ENCODE data around the gene STC2.

The STC2 gene

DNA sequence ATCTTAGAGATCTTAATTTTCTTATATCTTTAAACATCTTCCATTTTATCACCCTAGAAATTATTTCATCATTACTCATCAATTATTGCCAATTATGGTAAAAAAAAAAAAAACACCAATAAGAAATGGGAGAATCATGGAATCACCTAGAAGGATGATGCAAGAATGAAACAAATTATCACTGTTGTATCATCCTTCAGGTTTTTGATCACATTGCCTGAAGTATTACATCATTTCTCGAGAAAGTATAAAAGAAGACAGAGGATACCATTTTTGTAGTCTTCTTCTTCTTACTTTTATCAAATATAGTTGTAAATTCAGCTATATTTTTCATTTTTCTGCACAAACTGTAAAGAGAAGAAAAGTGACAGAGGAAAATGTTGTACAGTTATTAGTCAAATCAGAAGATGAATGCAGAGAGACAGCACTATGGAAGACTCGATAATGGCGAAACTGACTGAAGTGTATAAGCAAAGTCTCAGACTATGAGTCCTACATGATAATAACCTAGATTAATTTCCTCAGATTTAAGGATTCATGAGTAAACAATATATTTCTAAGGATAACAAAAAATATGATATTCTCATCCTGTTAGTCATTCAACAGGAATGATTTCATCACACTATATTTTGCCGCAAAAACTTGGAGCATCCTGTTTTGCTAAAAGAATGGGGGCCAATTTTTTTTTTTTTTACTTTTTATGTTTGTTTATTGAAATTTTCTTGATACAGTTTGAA lies 5.9 kb upstream of the STC2 start:
- DNase-seq (ENCODE audit: extremely low read depth, low read depth) = no peak
- TF ChIP-seq, protein P1, sequence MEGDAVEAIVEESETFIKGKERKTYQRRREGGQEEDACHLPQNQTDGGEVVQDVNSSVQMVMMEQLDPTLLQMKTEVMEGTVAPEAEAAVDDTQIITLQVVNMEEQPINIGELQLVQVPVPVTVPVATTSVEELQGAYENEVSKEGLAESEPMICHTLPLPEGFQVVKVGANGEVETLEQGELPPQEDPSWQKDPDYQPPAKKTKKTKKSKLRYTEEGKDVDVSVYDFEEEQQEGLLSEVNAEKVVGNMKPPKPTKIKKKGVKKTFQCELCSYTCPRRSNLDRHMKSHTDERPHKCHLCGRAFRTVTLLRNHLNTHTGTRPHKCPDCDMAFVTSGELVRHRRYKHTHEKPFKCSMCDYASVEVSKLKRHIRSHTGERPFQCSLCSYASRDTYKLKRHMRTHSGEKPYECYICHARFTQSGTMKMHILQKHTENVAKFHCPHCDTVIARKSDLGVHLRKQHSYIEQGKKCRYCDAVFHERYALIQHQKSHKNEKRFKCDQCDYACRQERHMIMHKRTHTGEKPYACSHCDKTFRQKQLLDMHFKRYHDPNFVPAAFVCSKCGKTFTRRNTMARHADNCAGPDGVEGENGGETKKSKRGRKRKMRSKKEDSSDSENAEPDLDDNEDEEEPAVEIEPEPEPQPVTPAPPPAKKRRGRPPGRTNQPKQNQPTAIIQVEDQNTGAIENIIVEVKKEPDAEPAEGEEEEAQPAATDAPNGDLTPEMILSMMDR (IDR thresholded peaks at IDR 0.05; ENCODE audit: low read depth, low read length) = no peak

DNA sequence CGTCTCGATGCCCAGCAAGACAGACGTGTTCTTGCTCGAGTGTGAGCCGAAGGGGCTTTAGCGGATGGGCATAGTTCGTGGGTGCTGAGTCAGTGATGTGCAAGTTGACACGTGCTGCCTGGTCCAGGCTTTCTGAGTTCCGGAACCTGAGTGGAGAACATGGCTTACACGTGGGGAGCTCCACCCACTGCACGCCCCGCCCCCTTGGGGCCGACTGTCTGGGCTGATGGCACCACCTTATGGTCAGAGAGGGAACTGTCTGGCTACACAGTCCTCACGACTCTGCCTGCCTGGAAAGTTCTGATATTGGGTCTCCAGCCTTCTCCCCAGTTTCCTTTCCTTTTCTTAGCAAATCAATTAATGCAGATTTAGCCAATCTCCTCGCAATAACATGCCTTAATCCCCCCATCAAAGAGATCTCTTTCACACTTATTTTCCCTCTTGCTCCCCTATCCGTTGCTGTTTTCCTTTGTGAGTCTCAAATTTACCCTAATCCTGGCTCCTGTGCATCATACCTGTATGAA lies 3.8 kb upstream of the STC2 start:
- TF ChIP-seq, protein P1 (IDR thresholded peaks at IDR 0.05; ENCODE audit: low read depth, low read length) = peak; percentile 88
- DNase-seq (ENCODE audit: extremely low read depth, low read depth) = no peak

DNA sequence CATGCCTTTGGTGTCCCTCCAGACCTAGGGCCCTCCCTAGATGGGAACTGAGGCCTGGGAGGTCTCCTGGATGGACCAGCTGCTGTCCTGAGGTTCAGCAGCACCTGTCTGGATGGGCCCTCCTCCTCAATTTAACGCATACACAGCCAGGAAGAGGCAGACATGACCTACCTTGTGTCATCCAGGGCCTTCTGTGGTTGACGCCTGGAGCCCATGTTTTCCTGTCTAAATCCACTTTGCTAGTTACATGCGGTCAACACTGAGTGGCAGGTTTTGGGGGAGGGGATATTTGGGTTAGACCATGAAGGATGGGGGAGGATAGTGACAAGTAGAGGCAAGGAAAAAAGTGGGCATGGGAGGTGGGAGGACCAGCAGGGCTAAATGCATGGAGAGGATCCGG lies 3.1 kb upstream of the STC2 start:
- TF ChIP-seq, protein P1 (IDR thresholded peaks at IDR 0.05; ENCODE audit: low read depth, low read length) = no peak

DNA sequence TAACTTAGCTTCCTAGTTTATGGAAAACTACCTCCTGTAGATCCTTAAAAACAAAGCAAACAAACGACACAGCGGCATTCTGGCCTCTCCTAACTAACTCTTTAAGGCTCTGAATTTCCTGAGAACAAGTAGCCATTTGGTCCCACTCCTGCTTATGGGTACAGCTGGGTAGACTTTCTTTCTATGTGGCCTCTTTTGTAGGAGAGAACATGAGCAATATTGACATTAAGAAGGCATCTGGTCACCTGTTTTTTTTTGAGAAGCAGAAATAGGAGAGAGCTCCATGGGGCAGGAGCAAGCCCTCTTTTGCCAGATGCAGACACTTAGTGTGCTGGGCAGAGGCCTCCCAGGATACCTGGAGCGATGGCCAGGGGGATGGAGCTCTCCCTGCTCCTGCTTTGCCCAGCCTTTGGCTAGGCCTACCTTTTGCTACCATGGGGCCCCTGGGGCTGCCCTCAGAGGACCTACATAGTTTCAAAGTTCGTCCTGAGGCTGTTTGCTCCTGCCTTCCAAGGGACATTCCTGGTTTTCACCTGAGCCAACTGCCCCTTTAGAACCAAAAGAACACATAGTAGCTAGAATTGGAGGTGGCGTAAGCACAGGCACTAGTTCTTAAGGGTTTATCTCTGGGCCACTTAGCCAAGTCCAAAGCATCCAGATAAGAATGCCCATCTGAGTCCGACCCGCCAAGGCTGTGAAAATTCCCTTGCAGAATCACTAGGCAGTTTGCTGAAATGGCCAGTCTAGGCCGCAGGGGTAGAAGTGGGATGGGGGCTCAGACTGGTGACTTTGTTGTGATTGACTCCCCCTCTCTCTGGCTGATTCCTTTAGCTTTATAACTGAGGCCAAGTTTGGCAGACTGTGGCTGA lies 2.4 kb upstream of the STC2 start:
- TF ChIP-seq, protein P1 (IDR thresholded peaks at IDR 0.05; ENCODE audit: low read depth, low read length) = no peak
- DNase-seq (ENCODE audit: extremely low read depth, low read depth) = no peak

More for the DNA sequence above, 3.1 kb upstream of the STC2 start:
- DNase-seq (ENCODE audit: extremely low read depth, low read depth) = no peak

DNA sequence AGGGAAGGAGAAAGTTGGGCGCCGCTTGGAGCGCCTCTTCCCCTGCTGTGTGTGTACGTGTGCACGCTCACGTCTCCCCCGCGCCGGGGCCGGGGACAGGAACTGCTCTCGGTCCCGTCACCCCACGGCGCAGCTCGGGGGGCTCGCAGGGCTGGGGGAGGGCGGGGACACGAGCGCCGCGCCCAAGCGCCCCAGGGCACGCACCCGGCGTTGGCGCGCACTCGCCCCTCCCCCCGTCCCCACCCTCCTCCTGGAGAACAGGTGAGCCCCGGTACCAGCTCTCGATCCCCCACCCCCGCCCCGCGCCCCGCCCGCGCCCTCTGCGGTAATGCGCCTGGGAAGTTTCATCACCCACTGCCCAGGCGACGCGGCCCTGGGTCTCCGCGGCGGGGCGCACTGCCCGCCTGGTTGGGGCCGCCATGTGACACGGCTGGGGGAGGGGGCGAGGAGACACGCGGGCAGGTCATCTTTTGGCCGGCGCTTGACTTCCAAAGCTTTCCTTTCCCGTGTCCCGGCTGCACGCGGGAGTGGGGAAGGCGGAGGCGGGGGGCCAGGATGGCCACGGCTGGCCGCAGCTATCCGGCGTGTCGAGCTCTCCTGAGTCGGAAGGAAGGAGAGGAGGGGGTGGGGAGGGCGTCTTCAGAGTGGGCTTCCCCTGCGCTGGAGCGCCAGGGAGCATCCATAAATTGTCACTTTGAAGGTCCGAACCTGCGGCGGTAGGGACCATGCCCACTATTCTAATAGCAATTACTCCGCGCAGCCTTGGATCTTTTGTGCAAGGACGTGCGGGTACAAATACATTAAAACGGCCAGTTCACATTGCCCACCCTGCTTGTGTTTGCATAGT lies 1.5 kb upstream of the STC2 start:
- DNase-seq (ENCODE audit: extremely low read depth, low read depth) = no peak
- TF ChIP-seq, protein P1 (IDR thresholded peaks at IDR 0.05; ENCODE audit: low read depth, low read length) = peak; percentile 12

DNA sequence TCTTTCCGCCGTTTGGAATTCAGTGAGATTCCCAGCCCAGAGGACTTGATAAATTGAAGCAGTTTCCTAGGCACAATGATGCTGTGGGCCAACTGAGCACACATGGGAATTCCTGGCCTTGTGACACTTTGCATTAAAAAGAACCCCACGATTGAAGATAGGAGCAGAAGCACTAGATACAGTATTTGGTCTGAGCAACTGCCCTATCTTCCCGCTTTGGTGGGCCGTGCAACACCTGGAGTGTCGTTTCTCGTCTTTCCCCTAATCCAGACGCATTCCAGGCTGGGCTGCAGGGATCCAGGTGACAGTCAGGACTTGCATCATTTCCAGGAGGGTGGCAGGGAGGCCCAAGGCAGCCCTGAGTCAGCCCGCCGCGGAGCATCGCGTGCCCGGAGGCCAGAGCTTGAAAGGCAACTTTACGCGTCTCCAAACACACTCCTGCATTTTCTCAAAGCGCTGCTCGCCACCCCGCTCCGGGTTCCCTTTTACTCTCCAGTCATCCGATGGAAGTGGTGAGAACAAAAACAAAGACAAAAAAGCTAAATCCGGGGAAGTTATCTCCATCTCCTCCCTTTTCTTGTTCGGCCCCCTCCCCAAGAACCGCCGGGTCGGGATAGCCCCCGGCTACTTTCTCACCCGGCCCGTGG lies 753 bp upstream of the STC2 start:
- TF ChIP-seq, protein P1 (IDR thresholded peaks at IDR 0.05; ENCODE audit: low read depth, low read length) = no peak
- DNase-seq (ENCODE audit: extremely low read depth, low read depth) = no peak

All from AG09319 (cell line).